Measurements from ENCODE around the gene UTP14A. TPM values are rescaled to one million over a fixed set of nuclear protein-coding genes. Genes with fewer than 3 reads are reported as not detected.

Gene UTP14A
- total RNA-seq, 1 donor from 2014 or later, result 18.8 TPM

GRCh38 chrX:129945131-129945530 lies 39.2 kb downstream of the UTP14A start:
- DNase-seq (ENCODE audit: extremely low read depth, low read depth, low spot score), result no peak

DNA sequence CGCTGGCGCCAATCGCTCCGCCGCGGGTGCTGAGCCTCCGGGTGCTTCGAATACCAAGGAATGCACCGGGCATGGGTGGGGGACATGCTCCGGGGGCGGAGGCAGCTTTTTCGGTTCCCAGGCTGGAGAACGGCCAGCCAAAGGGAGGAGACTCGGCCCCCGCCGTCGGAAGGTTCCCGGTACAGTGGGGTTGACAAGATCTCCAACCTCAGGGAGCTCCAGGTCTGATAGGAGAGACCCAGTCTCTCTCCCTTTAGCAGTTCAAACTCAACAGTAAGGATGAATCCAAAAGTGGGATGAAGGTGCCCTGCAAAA lies 47.3 kb downstream of the UTP14A start:
- no peak for DNase-seq (ENCODE audit: extremely low read depth, low read depth, low spot score)

- DNase-seq (ENCODE audit: extremely low read depth, low read depth, low spot score), result no peak
Observed at GRCh38 chrX:129953881-129954280, 47.9 kb downstream of the UTP14A start.

DNA sequence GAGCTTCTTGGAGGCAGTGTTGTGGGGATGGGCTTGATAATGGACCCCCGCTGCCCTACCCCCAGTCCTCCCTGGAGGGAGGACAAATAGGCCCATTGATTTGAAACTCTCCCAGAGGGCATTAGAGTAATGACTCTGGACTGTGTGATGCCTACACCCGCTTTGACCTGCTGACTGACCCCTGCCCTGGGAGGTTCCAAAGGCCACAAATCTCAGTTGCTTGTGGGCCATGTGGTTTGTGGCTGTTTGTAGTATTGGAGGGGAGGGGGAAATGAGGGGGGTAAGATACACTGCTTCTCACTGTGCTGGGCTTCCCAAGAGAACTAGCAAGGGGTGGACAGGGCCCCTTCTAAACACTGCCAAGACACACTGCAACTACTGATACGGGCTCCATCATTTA lies 48.8 kb downstream of the UTP14A start:
- DNase-seq (ENCODE audit: extremely low read depth, low read depth, low spot score), result no peak

GRCh38 chrX:129955682-129956081 lies 49.7 kb downstream of the UTP14A start:
- no peak for DNase-seq (ENCODE audit: extremely low read depth, low read depth, low spot score)

GRCh38 chrX:129956145-129956544 lies 50.2 kb downstream of the UTP14A start:
- DNase-seq (ENCODE audit: extremely low read depth, low read depth, low spot score), result no peak

DNA sequence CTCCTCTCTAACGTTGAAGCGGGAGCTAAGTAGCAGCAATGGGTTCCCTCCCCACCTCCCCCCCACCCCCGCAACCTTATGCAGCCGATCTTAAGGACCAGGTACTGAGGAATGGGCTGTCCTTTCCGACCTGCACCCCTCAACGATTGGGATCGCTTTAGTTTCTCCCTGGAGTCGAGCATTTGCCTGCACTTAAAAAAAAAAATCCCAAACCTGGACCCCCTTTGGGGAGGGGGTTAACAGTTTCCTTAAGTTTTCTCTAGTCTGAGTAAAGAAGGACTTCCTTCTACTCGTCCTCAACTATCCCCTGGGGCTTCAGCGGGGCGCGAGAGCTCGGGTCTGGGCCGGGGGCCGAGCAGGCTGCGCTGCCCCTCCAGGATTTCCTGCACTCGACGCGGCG lies 50.8 kb downstream of the UTP14A start:
- no peak for DNase-seq (ENCODE audit: extremely low read depth, low read depth, low spot score)

- no peak for DNase-seq (ENCODE audit: extremely low read depth, low read depth, low spot score)
Observed at GRCh38 chrX:129957241-129958082, 51.5 kb downstream of the UTP14A start.

GRCh38 chrX:129958083-129958465 lies 52.1 kb downstream of the UTP14A start:
- DNase-seq (ENCODE audit: extremely low read depth, low read depth, low spot score), result no peak

- DNase-seq (ENCODE audit: extremely low read depth, low read depth, low spot score), result no peak
Observed at GRCh38 chrX:129958814-129959492, 53.0 kb downstream of the UTP14A start.

DNA sequence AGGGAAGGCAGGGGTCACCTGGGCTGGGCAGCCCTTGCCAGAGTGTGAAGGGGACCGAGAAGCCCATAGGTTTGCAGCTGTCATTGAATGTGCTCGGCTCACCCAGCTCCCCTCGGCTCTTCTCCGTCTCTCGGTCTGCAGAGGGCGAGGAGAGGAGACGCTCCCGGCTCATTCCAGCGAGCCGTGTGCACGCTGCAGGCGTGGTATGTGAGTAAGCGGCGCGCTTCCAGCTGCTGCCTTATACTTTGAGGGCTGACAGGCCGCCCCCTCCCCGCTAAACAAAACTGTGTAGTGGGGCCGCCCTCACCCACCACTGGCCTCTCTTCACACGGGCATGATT lies 53.5 kb downstream of the UTP14A start:
- DNase-seq (ENCODE audit: extremely low read depth, low read depth, low spot score), result no peak

DNA sequence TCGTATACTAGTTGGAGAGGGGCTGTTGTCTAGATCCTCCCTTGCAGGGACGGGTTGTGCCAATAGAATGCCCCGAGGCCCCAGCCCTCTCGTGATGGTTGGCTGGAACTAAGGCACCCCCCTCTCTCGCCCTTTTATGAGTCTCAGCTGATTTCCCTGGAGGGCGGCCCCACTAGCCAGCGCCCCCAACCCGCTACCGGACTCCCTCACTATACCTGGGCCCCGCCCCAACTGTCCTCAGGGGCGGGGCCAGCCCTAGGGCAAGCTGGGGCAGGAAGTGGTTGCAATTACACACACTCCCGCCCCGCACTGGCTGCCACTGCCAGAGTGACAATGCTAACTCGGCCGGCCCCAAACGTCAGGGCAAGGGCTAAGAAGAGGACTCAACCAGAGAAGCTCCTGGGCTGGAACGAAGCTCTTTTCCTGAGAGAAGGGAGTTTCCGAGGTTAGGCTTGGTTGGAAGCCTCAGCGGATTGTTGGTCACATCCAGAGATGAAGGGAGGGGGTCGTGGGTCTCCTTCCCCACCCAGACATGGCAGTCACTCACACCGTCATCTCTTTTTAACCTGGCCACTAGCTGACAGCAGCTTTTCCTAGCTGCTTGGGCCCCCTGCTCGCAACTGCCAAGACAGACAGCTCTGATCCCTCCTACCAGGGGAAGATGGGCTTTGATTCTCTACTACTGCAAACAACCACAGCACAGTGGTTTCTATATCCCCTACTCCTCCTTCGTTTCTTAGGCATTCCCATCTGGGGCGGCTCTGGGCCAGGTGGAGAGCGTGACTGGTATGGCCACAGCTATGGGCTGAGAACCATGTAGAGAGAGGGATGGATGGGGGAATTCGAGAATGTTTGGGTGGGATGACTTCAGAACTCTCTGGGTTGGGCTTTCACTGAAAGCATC lies 55.5 kb downstream of the UTP14A start:
- no peak for DNase-seq (ENCODE audit: extremely low read depth, low read depth, low spot score)

GRCh38 chrX:129963729-129964128 lies 57.8 kb downstream of the UTP14A start:
- no peak for DNase-seq (ENCODE audit: extremely low read depth, low read depth, low spot score)

DNA sequence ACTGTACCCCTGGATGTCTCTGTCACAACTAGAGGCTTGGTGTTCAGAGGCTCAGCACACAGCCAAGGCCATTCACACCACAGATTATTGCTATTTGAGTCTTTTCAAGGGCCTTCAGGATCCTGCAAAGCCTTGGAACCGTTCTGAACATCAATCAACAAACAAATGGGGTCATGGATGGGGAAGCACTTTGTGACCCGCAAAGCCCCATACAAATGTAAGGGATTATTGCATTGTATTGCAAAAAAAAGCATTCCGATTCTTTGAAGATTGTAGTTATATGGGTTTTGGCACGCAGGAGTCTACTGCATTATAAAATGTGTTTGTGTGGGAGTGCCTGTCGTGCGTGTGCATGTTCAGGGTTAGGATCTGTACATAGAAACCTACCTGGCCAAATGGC lies 59.2 kb downstream of the UTP14A start:
- no peak for DNase-seq (ENCODE audit: extremely low read depth, low read depth, low spot score)

DNA sequence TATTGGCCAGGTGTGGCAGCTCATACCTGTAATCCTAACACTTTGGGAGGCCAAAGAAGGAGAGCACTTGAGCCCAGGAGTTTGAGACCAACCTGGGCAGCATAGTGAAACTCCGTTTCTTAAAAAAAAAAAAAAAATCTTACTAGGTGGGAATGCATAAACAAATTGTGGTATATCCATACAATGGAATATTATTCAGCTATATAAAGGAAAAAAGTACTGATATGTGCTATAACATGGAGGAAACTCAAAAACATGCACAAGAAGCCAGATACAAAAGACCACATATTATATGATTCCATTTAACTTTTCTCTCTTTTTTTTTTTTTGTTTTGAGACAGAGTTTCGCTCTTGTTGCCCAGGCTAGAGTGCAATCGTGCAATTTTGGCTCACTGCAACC lies 63.0 kb downstream of the UTP14A start:
- DNase-seq (ENCODE audit: extremely low read depth, low read depth, low spot score), result no peak

DNA sequence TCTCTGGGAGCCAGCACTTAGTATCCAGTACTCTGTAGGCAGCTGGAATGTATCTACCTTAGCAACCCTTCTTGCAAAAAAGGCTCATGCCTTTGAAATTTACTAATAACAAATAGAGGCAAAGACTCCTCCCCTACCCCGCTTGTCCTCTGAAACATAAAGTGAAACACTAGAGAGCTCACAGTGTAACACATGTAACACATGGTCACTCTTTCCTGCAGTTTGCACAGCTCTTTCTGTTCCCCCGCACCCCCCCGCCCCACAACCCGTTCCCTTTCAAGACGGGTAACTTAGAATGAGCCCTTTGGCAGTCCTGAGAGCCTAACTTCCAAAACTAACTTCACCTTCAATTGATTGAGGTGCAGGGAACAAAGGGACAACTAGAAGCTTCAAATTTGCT lies 70.5 kb downstream of the UTP14A start:
- DNase-seq (ENCODE audit: extremely low read depth, low read depth, low spot score), result no peak

Other genes with a start within 250 kb of the UTP14A start
- not detected in 2 replicates for gene XPNPEP2, start 167.2 kb upstream of the UTP14A start, total RNA-seq
- gene SASH3, start 126.2 kb upstream of the UTP14A start, total RNA-seq, result not detected in 2 replicates
- 42.5 TPM in 2 replicates for gene ZDHHC9, start 62.3 kb upstream of the UTP14A start, total RNA-seq
- gene BCORL1, start 76.5 kb downstream of the UTP14A start, total RNA-seq, result 6.2 and 12.4 TPM in 2 replicates
- gene ELF4, start 204.3 kb downstream of the UTP14A start, total RNA-seq, result 27.4 and 29.9 TPM in 2 replicates